Urothelium cell line (cell line): Measurements from ENCODE around the gene PNKD.

Experiments
- DNase-seq: peaks from one replicate; pipeline ENCODE4 v3.0.0; 2011; ENCODE audit warnings: low spot score, mixed read lengths
- FAIRE-seq: peaks from 2 replicates; lab custom pipeline; 2011; peaks lifted over from hg19 to GRCh38; lab: Jason Lieb, UNC

Gene PNKD

GRCh38 chr2:218332288-218332687 lies 62.0 kb downstream of the PNKD start:
- FAIRE-seq (no peak), DNase-seq (no peak)

GRCh38 chr2:218332920-218333645 lies 62.8 kb downstream of the PNKD start:
- no peak for FAIRE-seq
- DNase-seq = no peak

- no peak for FAIRE-seq
These were observed 64.2 kb downstream of the PNKD start for GRCh38 chr2:218334531-218334930.

GRCh38 chr2:218340656-218341055 lies 70.3 kb downstream of the PNKD start:
- DNase-seq (no peak), FAIRE-seq (no peak)

More at GRCh38 chr2:218334531-218334930, 64.2 kb downstream of the PNKD start:
- no peak for DNase-seq

GRCh38 chr2:218341381-218341780 lies 71.1 kb downstream of the PNKD start:
- FAIRE-seq = no peak
- DNase-seq = no peak

- FAIRE-seq = no peak
- no peak for DNase-seq
These were observed 72.5 kb downstream of the PNKD start for GRCh38 chr2:218342837-218343236.

GRCh38 chr2:218343591-218343990 lies 73.3 kb downstream of the PNKD start:
- FAIRE-seq = no peak

GRCh38 chr2:218344090-218344754 lies 73.9 kb downstream of the PNKD start:
- DNase-seq = no peak
- no peak for FAIRE-seq

More at GRCh38 chr2:218343591-218343990, 73.3 kb downstream of the PNKD start:
- no peak for DNase-seq

GRCh38 chr2:218344755-218345417 lies 74.6 kb downstream of the PNKD start:
- DNase-seq (no peak), FAIRE-seq (no peak)

GRCh38 chr2:218345491-218346236 lies 75.3 kb downstream of the PNKD start:
- DNase-seq (no peak), FAIRE-seq (no peak)

GRCh38 chr2:218347172-218347571 lies 76.9 kb downstream of the PNKD start:
- FAIRE-seq = no peak

GRCh38 chr2:218354045-218354444 lies 83.7 kb downstream of the PNKD start:
- no peak for DNase-seq
- no peak for FAIRE-seq

More at GRCh38 chr2:218347172-218347571, 76.9 kb downstream of the PNKD start:
- no peak for DNase-seq

GRCh38 chr2:218354850-218355443 lies 84.6 kb downstream of the PNKD start:
- DNase-seq = no peak
- FAIRE-seq = no peak

GRCh38 chr2:218357236-218358177 lies 87.2 kb downstream of the PNKD start:
- FAIRE-seq (no peak), DNase-seq (no peak)

- FAIRE-seq (no peak), DNase-seq (no peak)
These were observed 90.1 kb downstream of the PNKD start for GRCh38 chr2:218360453-218360852.

- no peak for DNase-seq
- FAIRE-seq = no peak
These were observed 92.3 kb downstream of the PNKD start for GRCh38 chr2:218362606-218363005.

- no peak for DNase-seq
- FAIRE-seq = no peak
These were observed 93.4 kb downstream of the PNKD start for GRCh38 chr2:218363736-218364135.

GRCh38 chr2:218364196-218364595 lies 93.9 kb downstream of the PNKD start:
- DNase-seq (no peak), FAIRE-seq (no peak)

GRCh38 chr2:218366621-218367414 lies 96.5 kb downstream of the PNKD start:
- DNase-seq (no peak), FAIRE-seq (no peak)
